SK-N-SH (cell line): ENCODE measurements around the gene AMZ1. TPM values are rescaled to one million over a fixed set of nuclear protein-coding genes. Genes with fewer than 3 reads are reported as not detected.

Experiments
- CTCF ChIA-PET: fragments of 300-600, 350-600 bp; formaldehyde crosslinking; extraction: SDS; loops from one replicate; lab custom pipeline; 2021; lab: Yijun Ruan, JAX
- POLR2A ChIA-PET: fragments of 350-600 bp; sonication (Branson Sonifier 250); formaldehyde crosslinking; extraction: SDS; loops from one replicate; lab custom pipeline; 2020; ENCODE audit warnings: antibody characterized with exemption, inconsistent platforms; lab: Yijun Ruan, JAX
- DNase-seq: peaks from one replicate; pipeline ENCODE4 v3.0.0; 2012
- H2AFZ ChIP-seq: fragments of 200-600 bp; sonication (generic); 2 replicates; pipeline ENCODE4 v1.8.1; 2016; ENCODE audit warnings: antibody characterized with exemption, mild to moderate bottlenecking, low read depth
- H3F3A ChIP-seq: fragments of 200-600 bp; sonication (generic); replicated peaks from 2 replicates; pipeline ENCODE3; 2016; ENCODE audit warnings: antibody characterized with exemption, mild to moderate bottlenecking; ENCODE audit not compliant: insufficient read depth
- H3K27ac ChIP-seq, 2 experiments: fragments of 200-500 bp in 1 of 2; fragments of 200-600 bp in 1 of 2; sonication (Bioruptor generic) in 1 of 2; sonication (generic), shearing (Covaris generic) in 1 of 2; 2 replicates each; pipeline versions ENCODE4 v1.5.1 to v1.6.1; 2014 to 2016; ENCODE audit warnings: low read depth in 2 of 2, inconsistent platforms in 1 of 2, low read length in 1 of 2, mild to moderate bottlenecking in 1 of 2, mixed read lengths in 1 of 2
- H3K27me3 ChIP-seq: fragments of 200-600 bp; sonication (generic), shearing (Covaris generic); 2 replicates; pipeline ENCODE4 v1.6.1; 2016; ENCODE audit warnings: mixed run types; ENCODE audit not compliant: insufficient read depth
- H3K36me3 ChIP-seq, 2 experiments: fragments of 200-500 bp in 1 of 2; fragments of 200-600 bp in 1 of 2; sonication (Bioruptor generic) in 1 of 2; sonication (generic) in 1 of 2; replicated peaks in 1 of 2; 2 replicates each; pipeline versions ENCODE3 to v1.5.1; 2014 to 2016; ENCODE audit warnings: low read length in 1 of 2, mild to moderate bottlenecking in 1 of 2; ENCODE audit not compliant: insufficient read depth in 2 of 2, control insufficient read depth in 1 of 2
- H3K4me1 ChIP-seq, 2 experiments: fragments of 200-500 bp in 1 of 2; fragments of 200-600 bp in 1 of 2; sonication (Bioruptor generic) in 1 of 2; sonication (generic), shearing (Covaris generic) in 1 of 2; 2 replicates each; pipeline versions ENCODE4 v1.5.1 to v1.6.1; 2014 to 2016; ENCODE audit warnings: low read depth in 1 of 2, low read length in 1 of 2, mixed run types in 1 of 2; ENCODE audit not compliant: insufficient read depth in 2 of 2, control insufficient read depth in 1 of 2
- H3K4me2 ChIP-seq: fragments of 200-600 bp; sonication (generic), shearing (Covaris generic); 2 replicates; pipeline ENCODE4 v1.6.1; 2017; ENCODE audit warnings: mixed run types
- H3K4me3 ChIP-seq, 2 experiments: fragments of 200-500 bp in 1 of 2; fragments of 200-600 bp in 1 of 2; sonication (Bioruptor generic) in 1 of 2; sonication (generic), shearing (Covaris generic) in 1 of 2; 2 replicates each; pipeline versions ENCODE4 v1.5.1 to v1.8.1; 2014 to 2016; ENCODE audit warnings: low read depth in 2 of 2, inconsistent platforms in 1 of 2, low read length in 1 of 2, mild to moderate bottlenecking in 1 of 2, mixed read lengths in 1 of 2, moderate library complexity in 1 of 2
- H3K79me2 ChIP-seq: fragments of 200-600 bp; sonication (generic); 2 replicates; pipeline ENCODE4 v1.8.1; 2017; ENCODE audit warnings: mild to moderate bottlenecking; ENCODE audit not compliant: insufficient read depth
- H3K9ac ChIP-seq: fragments of 200-600 bp; sonication (generic); 2 replicates; pipeline ENCODE4 v1.6.1; 2017; ENCODE audit warnings: mixed run types
- H3K9me2 ChIP-seq: fragments of 200-600 bp; sonication (generic); 2 replicates; pipeline ENCODE4 v1.6.1; 2017; ENCODE audit warnings: mixed run types
- H3K9me3 ChIP-seq: fragments of 200-600 bp; sonication (generic); 2 replicates; pipeline ENCODE4 v1.6.1; 2017; ENCODE audit warnings: mixed run types, mild to moderate bottlenecking, moderate library complexity
- H4K20me1 ChIP-seq: fragments of 200-600 bp; sonication (generic); 2 replicates; pipeline ENCODE4 v1.6.1; 2017; ENCODE audit warnings: mild to moderate bottlenecking, mixed run types; ENCODE audit not compliant: insufficient read depth
- CHD2 ChIP-seq: fragments of 150-350 bp; IDR thresholded peaks from 2 replicates; pipeline ENCODE4 v1.6.1; 2018; ENCODE audit warnings: low read length; ENCODE audit not compliant: partially characterized antibody
- EP300 ChIP-seq, 2 experiments: IDR thresholded peaks; 2 replicates each; pipeline versions ENCODE4 v1.4.0 to v1.6.1; 2012; ENCODE audit warnings: borderline replicate concordance in 1 of 2, low read depth in 1 of 2, low read length in 1 of 2
- EZH2phosphoT487 ChIP-seq: fragments of 200-600 bp; sonication (generic); IDR thresholded peaks from 2 replicates; pipeline ENCODE4 v1.6.1; 2017; ENCODE audit warnings: low read depth, mixed run types, mild to moderate bottlenecking, antibody characterized with exemption, moderate library complexity, borderline replicate concordance
- GABPA ChIP-seq: IDR thresholded peaks from 2 replicates; pipeline ENCODE4 v1.4.0; 2012; ENCODE audit warnings: low read depth, mild to moderate bottlenecking
- NRF1 ChIP-seq: IDR thresholded peaks from 2 replicates; pipeline ENCODE4 v1.6.1; 2012; ENCODE audit warnings: low read depth, mild to moderate bottlenecking, low read length
- RAD21 ChIP-seq: IDR thresholded peaks from 2 replicates; pipeline ENCODE4 v1.6.1; 2012; ENCODE audit warnings: mild to moderate bottlenecking, low read length
- RFX5 ChIP-seq: IDR thresholded peaks from 2 replicates; pipeline ENCODE4 v1.6.1; 2012; ENCODE audit warnings: mild to moderate bottlenecking, improper control_type of control experiment, low read length
- SIN3A ChIP-seq: IDR thresholded peaks from 2 replicates; pipeline ENCODE4 v1.6.1; 2012; ENCODE audit warnings: low read depth, mild to moderate bottlenecking, low read length, moderate library complexity, borderline replicate concordance
- WGBS: methylation state at CpG from one replicate; pipeline ENCODE4 v1.1.6; 2017; ENCODE audit warnings: low lambda C conversion rate; 5-methylcytosine and 5-hydroxymethylcytosine counted together
- polyA plus RNA-seq, 3 experiments: library from polyadenylated mRNA; depleted of rRNA; stranded (reverse); fragments of >200 nt; gene quantifications; 2 replicates each; pipeline ENCODE4 v1.2.3, GENCODE V29; 2012
- TF ChIP-seq, protein P1 (sequence below): fragments of 150-350 bp; IDR thresholded peaks from 2 replicates; pipeline ENCODE4 v1.6.1; 2017; ENCODE audit warnings: antibody characterized with exemption, low read length, low read depth, borderline replicate concordance
- TF ChIP-seq, protein P2 (sequence below): IDR thresholded peaks from 2 replicates; pipeline ENCODE4 v1.6.1; 2012; ENCODE audit warnings: mild to moderate bottlenecking, low read depth, low read length, moderate library complexity
- TF ChIP-seq, protein P3 (sequence below): IDR thresholded peaks from 2 replicates; pipeline ENCODE4; 2012

The AMZ1 gene
- polyA plus RNA-seq, 1 of the 3 experiments (the other 2 are of a cell fraction): 0.15 TPM

DNA sequence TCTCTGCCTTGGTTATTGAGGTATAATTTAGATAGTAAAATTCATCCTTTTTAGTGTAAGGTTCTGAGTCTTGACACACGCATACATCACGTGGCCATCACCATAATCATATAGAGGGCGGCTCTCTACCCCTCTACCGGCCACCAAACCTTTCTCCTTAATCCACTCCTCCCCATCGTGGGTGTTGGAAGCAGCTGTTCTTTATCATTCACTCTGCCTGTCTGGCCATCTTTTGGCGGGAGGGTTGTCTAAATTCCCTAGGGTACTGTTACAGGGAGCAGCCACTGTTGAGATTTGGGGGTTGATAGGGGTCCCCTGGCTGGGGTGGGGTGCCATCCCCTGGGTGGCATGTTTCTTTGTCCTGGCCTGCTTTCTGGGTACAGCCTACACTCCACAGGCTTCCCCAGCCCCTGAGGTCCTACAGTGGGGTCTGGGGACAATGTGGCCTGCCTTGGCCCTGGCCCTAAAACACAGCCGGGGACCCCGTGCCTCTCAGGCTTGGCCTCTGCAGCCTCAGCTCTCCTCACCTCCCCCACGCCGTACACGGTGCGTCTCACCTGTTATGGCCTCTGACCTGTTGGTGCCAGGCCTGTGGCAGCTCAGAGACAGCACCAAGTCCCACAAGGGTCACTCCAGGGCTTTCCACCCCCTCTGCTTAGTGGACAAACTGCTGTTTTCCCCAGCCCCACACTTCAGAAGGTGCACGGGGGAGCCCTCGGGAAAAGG, 17.5 kb downstream of the AMZ1 start:
- POLR2A ChIA-PET: no interaction called here
- Histone ChIP-seq H3K4me1 (peaks cover 0 to 2% of the 10 kb centered on the region in 2 experiments; a peak in 1 of 4 replicates), H3K27me3 (no peaks in the 10 kb centered on the region), H3K27ac (no peak overlapping the region), H3K79me2 (no peaks in the 10 kb centered on the region), H3K9me3 (no peaks in the 10 kb centered on the region), H3K9ac (no peak overlapping the region), H2AFZ (no peak overlapping the region), H3K9me2 (no peaks in the 10 kb centered on the region), H3F3A (no peaks in the 10 kb centered on the region), H4K20me1 (no peaks in the 10 kb centered on the region), H3K36me3 (no peaks in the 10 kb centered on the region), H3K4me2 (no peak overlapping the region), H3K4me3 (no peak overlapping the region)
- DNase-seq: no peak
- TF ChIP-seq GABPA (no peak), NRF1 (no peak), EZH2phosphoT487 (no peak), SIN3A (no peak), CHD2 (no peak), RFX5 (no peak), EP300 (IDR thresholded peaks at IDR 0.05; ENCODE audit: borderline replicate concordance in 1 of 2, low read depth in 1 of 2, low read length in 1 of 2) (no peak), RAD21 (no peak)
- TF ChIP-seq, protein P1, sequence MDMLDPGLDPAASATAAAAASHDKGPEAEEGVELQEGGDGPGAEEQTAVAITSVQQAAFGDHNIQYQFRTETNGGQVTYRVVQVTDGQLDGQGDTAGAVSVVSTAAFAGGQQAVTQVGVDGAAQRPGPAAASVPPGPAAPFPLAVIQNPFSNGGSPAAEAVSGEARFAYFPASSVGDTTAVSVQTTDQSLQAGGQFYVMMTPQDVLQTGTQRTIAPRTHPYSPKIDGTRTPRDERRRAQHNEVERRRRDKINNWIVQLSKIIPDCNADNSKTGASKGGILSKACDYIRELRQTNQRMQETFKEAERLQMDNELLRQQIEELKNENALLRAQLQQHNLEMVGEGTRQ: no peak
- TF ChIP-seq, protein P2, sequence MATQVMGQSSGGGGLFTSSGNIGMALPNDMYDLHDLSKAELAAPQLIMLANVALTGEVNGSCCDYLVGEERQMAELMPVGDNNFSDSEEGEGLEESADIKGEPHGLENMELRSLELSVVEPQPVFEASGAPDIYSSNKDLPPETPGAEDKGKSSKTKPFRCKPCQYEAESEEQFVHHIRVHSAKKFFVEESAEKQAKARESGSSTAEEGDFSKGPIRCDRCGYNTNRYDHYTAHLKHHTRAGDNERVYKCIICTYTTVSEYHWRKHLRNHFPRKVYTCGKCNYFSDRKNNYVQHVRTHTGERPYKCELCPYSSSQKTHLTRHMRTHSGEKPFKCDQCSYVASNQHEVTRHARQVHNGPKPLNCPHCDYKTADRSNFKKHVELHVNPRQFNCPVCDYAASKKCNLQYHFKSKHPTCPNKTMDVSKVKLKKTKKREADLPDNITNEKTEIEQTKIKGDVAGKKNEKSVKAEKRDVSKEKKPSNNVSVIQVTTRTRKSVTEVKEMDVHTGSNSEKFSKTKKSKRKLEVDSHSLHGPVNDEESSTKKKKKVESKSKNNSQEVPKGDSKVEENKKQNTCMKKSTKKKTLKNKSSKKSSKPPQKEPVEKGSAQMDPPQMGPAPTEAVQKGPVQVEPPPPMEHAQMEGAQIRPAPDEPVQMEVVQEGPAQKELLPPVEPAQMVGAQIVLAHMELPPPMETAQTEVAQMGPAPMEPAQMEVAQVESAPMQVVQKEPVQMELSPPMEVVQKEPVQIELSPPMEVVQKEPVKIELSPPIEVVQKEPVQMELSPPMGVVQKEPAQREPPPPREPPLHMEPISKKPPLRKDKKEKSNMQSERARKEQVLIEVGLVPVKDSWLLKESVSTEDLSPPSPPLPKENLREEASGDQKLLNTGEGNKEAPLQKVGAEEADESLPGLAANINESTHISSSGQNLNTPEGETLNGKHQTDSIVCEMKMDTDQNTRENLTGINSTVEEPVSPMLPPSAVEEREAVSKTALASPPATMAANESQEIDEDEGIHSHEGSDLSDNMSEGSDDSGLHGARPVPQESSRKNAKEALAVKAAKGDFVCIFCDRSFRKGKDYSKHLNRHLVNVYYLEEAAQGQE: no peak
- TF ChIP-seq, protein P3, sequence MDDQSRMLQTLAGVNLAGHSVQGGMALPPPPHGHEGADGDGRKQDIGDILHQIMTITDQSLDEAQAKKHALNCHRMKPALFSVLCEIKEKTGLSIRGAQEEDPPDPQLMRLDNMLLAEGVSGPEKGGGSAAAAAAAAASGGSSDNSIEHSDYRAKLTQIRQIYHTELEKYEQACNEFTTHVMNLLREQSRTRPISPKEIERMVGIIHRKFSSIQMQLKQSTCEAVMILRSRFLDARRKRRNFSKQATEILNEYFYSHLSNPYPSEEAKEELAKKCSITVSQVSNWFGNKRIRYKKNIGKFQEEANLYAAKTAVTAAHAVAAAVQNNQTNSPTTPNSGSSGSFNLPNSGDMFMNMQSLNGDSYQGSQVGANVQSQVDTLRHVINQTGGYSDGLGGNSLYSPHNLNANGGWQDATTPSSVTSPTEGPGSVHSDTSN: no peak
- WGBS: 89% methylated on average over 14 of the region's 14 CpGs
- CTCF ChIA-PET: interaction anchor here (1.8 to 4.7 kb wide), 4 partner anchors 13 to 35 kb away, joined by 5 to 23 read pairs (median 14); no protein-coding TSS in a partner anchor
